Thoracic aorta (tissue), 2 donors: Measurements from ENCODE around the gene C1QC. TPM values are rescaled to one million over a fixed set of nuclear protein-coding genes. Genes with fewer than 3 reads are reported as not detected.

ENCODE experiments used
- ATAC-seq: fragments of 150-250 bp; one replicate; pipeline ENCODE4 v1.8.0; 2017; ENCODE audit warnings: low read depth; ENCODE audit not compliant: insufficient number of reproducible peaks, low FRiP score
- DNase-seq: peaks from one replicate; pipeline ENCODE4 v3.0.0-alpha.2; 2020; ENCODE audit warnings: low spot score
- H3K27ac ChIP-seq, 2 donors: fragments of 200-600 bp; sonication (generic); 1 replicate in 1 of 2; 2 replicates in 1 of 2; pipeline ENCODE4 v1.5.1; 2016; ENCODE audit warnings: mild to moderate bottlenecking in 2 of 2, moderate library complexity in 2 of 2
- H3K27me3 ChIP-seq: fragments of 200-600 bp; sonication (generic); replicated peaks from 2 replicates; pipeline ENCODE4 v1.6.0; 2016; ENCODE audit warnings: mild to moderate bottlenecking; ENCODE audit not compliant: insufficient read depth
- H3K36me3 ChIP-seq: fragments of 200-600 bp; sonication (generic); one replicate; pipeline ENCODE4 v1.5.1; 2016
- H3K4me1 ChIP-seq, 2 donors: fragments of 200-600 bp; sonication (generic); 1 replicate in 1 of 2; 2 replicates in 1 of 2; pipeline versions ENCODE4 v1.5.1 to v1.6.0; 2016; ENCODE audit warnings: low read depth in 2 of 2, mild to moderate bottlenecking in 1 of 2; ENCODE audit not compliant: control insufficient read depth in 1 of 2
- H3K4me3 ChIP-seq: fragments of 200-600 bp; sonication (generic); 2 replicates; pipeline ENCODE4 v1.5.1; 2016; ENCODE audit warnings: mild to moderate bottlenecking
- H3K9me3 ChIP-seq: fragments of 200-600 bp; sonication (generic); 2 replicates; pipeline ENCODE4 v1.5.1; 2016
- CTCF ChIP-seq: fragments of 200-600 bp; sonication (generic); IDR thresholded peaks from one replicate; pipeline ENCODE4 v1.5.1; 2019; ENCODE audit warnings: antibody characterized with exemption
- total RNA-seq, 2 donors: library from RNA; depleted of rRNA; stranded (reverse); fragments of >200 nt; gene quantifications; one replicate each; pipeline versions ENCODE4 v1.1.0 to v1.2.3, GENCODE V29; 2016

Gene C1QC
- total RNA-seq, 2 donors from 2014 or later = 241 to 542 TPM

GRCh38 chr1:22633697-22634463, 9.6 kb upstream of the C1QC start:
- no peaks in the 10 kb centered on the region for H3K9me3 ChIP-seq
- ATAC-seq (no peak), DNase-seq (no peak)
- H3K27ac ChIP-seq = no peak overlapping the region
- no peaks in the 10 kb centered on the region for H3K36me3 ChIP-seq
- TF ChIP-seq CTCF = no peak
- H3K27me3 ChIP-seq = no peaks in the 10 kb centered on the region
- no peaks in the 10 kb centered on the region for H3K4me1 ChIP-seq
- H3K4me3 ChIP-seq = no peak overlapping the region

- H3K4me1 ChIP-seq = no peaks in the 10 kb centered on the region
- no peak overlapping the region for H3K4me3 ChIP-seq
- no peak overlapping the region for H3K27ac ChIP-seq
- H3K36me3 ChIP-seq = no peaks in the 10 kb centered on the region
- no peaks in the 10 kb centered on the region for H3K27me3 ChIP-seq
- TF ChIP-seq CTCF = no peak
- DNase-seq (no peak), ATAC-seq (no peak)
- no peaks in the 10 kb centered on the region for H3K9me3 ChIP-seq
Measured at GRCh38 chr1:22635436-22635835, 8.0 kb upstream of the C1QC start.

GRCh38 chr1:22636353-22636752, 7.1 kb upstream of the C1QC start, which contains the start of gene C1QA:
TSS of gene C1QA (plus strand) at chr1:22636628. CDS start at chr1:22637617, 989 bp downstream.
- Histone ChIP-seq H3K36me3 (no peaks in the 10 kb centered on the region), H3K27me3 (no peaks in the 10 kb centered on the region), H3K4me1 (no peaks in the 10 kb centered on the region), H3K4me3 (peak within 1 kb of the TSS; percentile 60), H3K9me3 (no peaks in the 10 kb centered on the region), H3K27ac (no peak within 1 kb of the TSS)
- no peak for TF ChIP-seq CTCF
- no peak for DNase-seq
- ATAC-seq = no peak

- no peak overlapping the region for H3K27ac ChIP-seq
- TF ChIP-seq CTCF = no peak
Measured at GRCh38 chr1:22636927-22637326, 6.5 kb upstream of the C1QC start.

GRCh38 chr1:22637907-22638445, 5.5 kb upstream of the C1QC start:
- no peak overlapping the region for H3K27ac ChIP-seq
- ATAC-seq = no peak
- no peaks in the 10 kb centered on the region for H3K27me3 ChIP-seq
- TF ChIP-seq CTCF = no peak
- H3K36me3 ChIP-seq = no peaks in the 10 kb centered on the region
- no peaks in the 10 kb centered on the region for H3K9me3 ChIP-seq
- DNase-seq = no peak
- H3K4me3 ChIP-seq = peak overlapping the region; percentile 60
- peaks cover 0 to 2% of the 10 kb centered on the region in 2 donors for H3K4me1 ChIP-seq

More at GRCh38 chr1:22636927-22637326, 6.5 kb upstream of the C1QC start:
- Histone ChIP-seq H3K4me1 (no peaks in the 10 kb centered on the region), H3K9me3 (no peaks in the 10 kb centered on the region), H3K36me3 (no peaks in the 10 kb centered on the region), H3K27me3 (no peaks in the 10 kb centered on the region), H3K4me3 (peak overlapping the region; percentile 60)
- no peak for DNase-seq
- ATAC-seq = no peak
